ENCODE results near the gene PAXX.

The PAXX gene

DNA sequence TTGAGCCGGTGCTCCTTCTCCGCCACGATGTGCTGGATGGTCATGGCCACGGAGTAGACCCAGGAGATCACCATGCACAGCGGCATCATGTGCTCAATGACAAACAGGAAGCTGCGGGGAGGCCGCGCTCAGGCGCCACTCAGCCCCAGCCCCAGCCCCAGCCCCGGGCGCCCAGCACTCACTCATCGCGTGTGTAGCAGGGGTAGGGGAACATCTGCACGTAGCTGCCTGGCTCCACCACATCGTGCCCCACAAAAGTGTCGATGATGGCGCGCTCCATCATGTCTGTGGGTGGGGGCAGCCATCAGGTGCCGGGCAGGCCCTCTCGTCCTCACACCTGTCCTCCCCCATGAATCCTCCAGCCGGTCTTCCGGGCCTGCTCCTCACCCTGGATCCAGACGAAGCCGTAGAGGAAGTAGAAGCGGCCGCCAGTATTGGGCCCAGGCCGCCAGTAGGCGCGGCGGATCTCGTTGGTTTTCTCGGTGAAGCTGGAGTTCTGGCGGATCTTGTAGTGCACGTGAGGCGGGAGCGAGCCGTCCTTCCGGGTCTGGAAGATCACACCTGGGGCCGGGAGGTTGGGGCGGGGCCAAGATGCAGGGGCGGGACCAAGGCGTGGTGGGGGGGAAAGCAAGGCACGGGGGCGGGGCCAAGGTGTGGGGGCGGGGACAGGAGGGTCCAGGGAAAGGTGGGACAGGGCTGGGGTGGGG lies 25.7 kb downstream of the PAXX start:
- Mint-ChIP-seq H3K9me3 (no peaks in the 10 kb centered on the region), H3K4me3 (no peak overlapping the region), H3K27me3 (no peaks in the 10 kb centered on the region), H3K4me1 (peaks cover 5% of the 10 kb centered on the region), H3K36me3 (ENCODE audit: insufficient read depth) (peaks cover 2% of the 10 kb centered on the region), H3K27ac (ENCODE audit: low read depth) (no peak overlapping the region)
- ATAC-seq (replicated peaks; ENCODE audit: extremely low read depth, poor library complexity, severe bottlenecking) (no peak), DNase-seq (ENCODE audit: low spot score in 2 of 2) (no peak)

DNA sequence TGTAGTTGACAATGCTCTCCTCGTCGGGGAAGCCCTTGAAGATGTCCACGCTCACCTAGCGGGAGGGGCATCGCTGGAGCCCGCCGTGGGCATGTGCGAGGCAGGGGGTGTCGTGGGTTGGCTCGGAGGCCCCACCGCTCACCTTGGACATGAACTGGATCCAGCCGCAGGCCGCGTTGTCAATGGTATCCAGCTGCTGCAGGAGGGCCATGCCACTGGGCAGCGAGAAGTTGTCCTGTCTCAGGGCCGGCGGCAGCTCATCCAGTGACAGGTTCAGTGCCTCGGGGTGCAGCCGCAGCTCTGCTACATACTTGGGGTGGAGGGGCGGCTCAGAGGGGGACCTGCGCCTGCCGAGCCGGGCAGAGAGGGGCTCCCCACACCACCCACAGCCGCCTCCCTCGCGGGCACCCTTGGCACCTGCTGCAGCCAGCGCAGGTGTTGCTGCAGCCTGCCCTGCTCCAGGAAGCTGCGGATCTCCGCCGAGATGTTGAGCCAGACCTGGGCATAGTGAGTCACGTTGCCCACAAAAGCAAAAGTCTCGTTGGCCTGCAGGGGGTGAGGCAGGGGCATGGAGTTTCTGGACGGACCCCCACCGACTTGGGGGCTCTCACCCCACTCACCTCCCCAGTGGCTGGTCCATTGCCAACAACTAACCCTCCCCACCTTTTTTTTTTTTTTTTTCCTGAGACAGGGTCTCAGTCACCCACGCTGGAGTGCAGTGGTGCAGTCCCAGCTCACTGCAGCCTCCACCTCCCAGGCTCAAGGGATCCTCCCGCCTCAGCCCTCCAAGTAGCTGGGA lies 26.7 kb downstream of the PAXX start:
- DNase-seq (ENCODE audit: low spot score in 2 of 2) (no peak), ATAC-seq (replicated peaks; ENCODE audit: extremely low read depth, poor library complexity, severe bottlenecking) (no peak)
- Mint-ChIP-seq H3K27me3 (no peaks in the 10 kb centered on the region), H3K36me3 (ENCODE audit: insufficient read depth) (peaks cover 5% of the 10 kb centered on the region), H3K4me1 (peaks cover 5% of the 10 kb centered on the region), H3K27ac (ENCODE audit: low read depth) (no peak overlapping the region), H3K4me3 (no peak overlapping the region), H3K9me3 (no peaks in the 10 kb centered on the region)

DNA sequence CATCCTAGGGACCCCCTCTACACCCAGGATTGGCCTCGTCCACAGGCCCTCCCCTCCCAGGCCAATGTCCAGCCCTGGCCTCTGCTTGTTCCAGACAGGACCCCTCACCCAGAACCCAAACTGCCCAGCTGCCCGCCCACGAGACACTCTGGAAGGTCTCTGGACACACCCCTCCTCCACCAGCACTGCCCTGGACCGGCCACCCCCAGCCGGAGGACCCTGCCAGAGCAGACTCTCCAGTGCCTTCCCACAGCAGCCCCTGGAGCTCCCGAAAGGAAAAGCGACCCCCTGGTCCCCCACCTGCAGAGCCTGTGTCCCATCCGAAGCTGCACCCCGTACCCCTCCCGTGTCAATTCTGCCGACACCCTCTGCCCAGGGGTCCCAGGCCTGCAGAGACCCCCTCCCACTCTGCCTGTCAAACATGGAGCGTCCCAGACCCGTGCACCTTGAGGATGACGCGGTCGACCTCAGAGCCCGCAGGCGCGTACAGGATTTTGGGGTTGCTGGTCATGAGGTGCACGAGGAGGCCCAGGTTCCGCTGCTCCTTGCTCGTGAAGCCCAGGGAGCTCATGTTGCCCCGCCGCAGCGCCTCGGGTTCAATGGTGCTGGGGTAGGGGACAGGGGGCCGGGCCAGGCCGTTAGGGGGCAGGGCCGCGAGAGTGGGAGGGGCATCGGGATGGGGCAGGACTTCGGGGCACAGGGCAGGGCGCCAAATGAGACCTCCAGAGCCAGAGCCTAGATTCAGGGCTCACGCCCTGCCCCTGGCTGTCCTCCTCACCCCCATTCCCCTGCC lies 27.9 kb downstream of the PAXX start:
- ATAC-seq (replicated peaks; ENCODE audit: extremely low read depth, poor library complexity, severe bottlenecking) (no peak), DNase-seq (ENCODE audit: low spot score in 2 of 2) (no peak)
- H3K36me3 Mint-ChIP-seq (ENCODE audit: insufficient read depth) = peaks cover 6% of the 10 kb centered on the region
- H3K4me3 Mint-ChIP-seq = no peak overlapping the region
- no peaks in the 10 kb centered on the region for H3K9me3 Mint-ChIP-seq
- H3K27me3 Mint-ChIP-seq = no peaks in the 10 kb centered on the region
- H3K4me1 Mint-ChIP-seq = peaks cover 5% of the 10 kb centered on the region
- no peak overlapping the region for H3K27ac Mint-ChIP-seq (ENCODE audit: low read depth)

DNA sequence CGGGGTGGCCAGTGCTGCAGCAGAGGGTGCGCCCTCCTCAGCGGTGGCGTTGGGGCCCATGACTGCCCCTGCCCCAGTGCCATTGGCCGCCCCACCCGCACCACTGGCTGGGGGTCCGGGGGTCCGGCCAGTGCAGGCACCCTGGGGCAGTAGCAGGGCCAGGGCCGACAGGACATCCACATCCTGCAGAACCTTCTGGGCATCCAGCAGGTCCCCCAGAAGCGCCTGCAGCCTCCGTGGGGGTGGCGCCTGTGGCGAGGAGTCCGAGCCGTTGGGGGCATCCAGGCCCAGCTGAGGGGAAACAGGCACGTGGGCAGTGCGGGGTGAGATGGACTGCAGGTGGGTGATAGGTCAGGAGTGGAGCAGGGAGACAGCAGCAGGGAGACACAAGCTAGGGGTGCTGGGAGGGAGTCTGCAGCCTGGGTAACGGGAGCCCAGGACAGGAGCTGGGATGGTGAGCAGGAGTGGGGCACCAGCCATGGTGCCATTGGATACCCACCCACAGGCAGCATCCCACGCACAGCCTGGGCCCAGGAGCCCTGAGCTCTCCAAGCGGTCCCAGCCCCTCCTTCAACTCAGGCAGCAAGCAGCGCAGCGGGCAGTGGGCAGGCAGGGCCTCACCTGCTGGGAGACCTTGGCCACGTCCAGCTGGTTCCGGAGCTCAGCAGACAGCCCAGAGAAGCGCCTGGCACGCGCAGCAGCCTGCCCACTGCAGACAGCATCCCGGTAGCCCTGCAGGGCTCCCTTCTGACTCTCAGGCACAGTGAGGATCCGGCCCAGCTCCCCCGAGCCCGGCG lies 28.7 kb downstream of the PAXX start:
- no peak for DNase-seq (ENCODE audit: low spot score in 2 of 2)
- Mint-ChIP-seq H3K4me3 (no peak overlapping the region), H3K4me1 (peaks cover 9% of the 10 kb centered on the region), H3K9me3 (no peaks in the 10 kb centered on the region), H3K36me3 (ENCODE audit: insufficient read depth) (peaks cover 6% of the 10 kb centered on the region), H3K27me3 (no peaks in the 10 kb centered on the region), H3K27ac (ENCODE audit: low read depth) (no peak overlapping the region)
- ATAC-seq (replicated peaks; ENCODE audit: extremely low read depth, poor library complexity, severe bottlenecking) = no peak

DNA sequence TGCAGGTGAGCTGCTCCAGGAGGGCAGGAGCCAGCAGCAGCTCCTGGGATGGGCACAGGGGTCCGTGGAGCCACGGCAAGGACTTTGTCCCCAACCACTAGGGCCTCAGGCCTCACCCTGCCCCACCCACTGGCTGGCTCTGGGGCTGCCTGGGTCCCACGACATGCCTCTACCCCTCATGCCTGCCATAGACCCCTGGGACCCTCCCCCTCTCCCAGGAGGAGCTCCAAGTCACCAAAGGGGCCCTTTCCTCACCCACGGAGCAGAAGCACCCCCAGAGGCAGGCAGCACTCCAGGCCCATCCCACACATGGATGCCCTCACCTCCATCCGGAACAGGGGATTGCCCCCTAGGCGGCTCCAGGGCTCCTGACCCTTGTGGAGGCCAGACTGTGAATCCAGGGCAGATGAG lies 29.4 kb downstream of the PAXX start:
- H3K27ac Mint-ChIP-seq (ENCODE audit: low read depth) = no peak overlapping the region
- H3K27me3 Mint-ChIP-seq = no peaks in the 10 kb centered on the region
- ATAC-seq (replicated peaks; ENCODE audit: extremely low read depth, poor library complexity, severe bottlenecking) = no peak
- H3K9me3 Mint-ChIP-seq = no peaks in the 10 kb centered on the region
- peaks cover 6% of the 10 kb centered on the region for H3K36me3 Mint-ChIP-seq (ENCODE audit: insufficient read depth)
- peaks cover 15% of the 10 kb centered on the region for H3K4me1 Mint-ChIP-seq
- no peak for DNase-seq (ENCODE audit: low spot score in 2 of 2)
- no peak overlapping the region for H3K4me3 Mint-ChIP-seq

DNA sequence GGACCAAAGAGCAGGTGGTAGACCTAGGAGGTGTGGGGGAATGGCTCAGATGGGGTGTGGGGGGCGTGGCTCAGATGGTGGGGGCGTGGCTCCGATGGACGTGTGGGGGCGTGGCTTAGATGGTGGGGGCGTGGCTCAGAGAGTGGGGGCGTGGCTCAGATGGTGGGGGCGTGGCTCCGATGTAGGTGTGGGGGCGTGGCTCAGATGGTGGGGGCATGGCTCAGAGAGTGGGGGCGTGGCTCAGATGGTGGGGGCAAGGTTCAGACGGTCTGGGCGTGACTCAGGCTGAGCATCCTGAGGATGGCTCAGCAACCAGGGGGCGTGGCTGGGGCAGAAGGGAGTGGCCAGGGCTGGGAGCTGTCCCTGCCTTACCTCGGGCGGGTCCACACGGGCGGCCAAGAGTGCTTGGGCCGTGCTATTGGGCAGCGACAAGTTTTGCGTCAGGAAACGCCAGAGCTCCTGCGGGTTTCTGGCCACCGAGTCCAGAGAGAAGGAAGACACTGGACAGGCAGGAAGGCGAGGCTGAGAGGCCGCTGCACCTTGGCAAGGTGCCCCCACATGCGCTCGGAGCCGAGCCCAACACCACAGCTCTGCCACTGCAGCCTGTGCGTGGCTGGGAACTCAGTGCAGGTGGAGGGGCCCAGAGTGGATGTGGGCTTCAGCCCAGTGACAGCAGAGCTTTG lies 29.9 kb downstream of the PAXX start:
- Mint-ChIP-seq H3K4me3 (no peak overlapping the region), H3K36me3 (ENCODE audit: insufficient read depth) (peaks cover 6% of the 10 kb centered on the region), H3K27me3 (no peaks in the 10 kb centered on the region), H3K9me3 (no peaks in the 10 kb centered on the region), H3K4me1 (peaks cover 18% of the 10 kb centered on the region), H3K27ac (ENCODE audit: low read depth) (no peak overlapping the region)
- DNase-seq (ENCODE audit: low spot score in 2 of 2) (peak; percentile 45 to 58), ATAC-seq (replicated peaks; ENCODE audit: extremely low read depth, poor library complexity, severe bottlenecking) (peak; percentile 64)

DNA sequence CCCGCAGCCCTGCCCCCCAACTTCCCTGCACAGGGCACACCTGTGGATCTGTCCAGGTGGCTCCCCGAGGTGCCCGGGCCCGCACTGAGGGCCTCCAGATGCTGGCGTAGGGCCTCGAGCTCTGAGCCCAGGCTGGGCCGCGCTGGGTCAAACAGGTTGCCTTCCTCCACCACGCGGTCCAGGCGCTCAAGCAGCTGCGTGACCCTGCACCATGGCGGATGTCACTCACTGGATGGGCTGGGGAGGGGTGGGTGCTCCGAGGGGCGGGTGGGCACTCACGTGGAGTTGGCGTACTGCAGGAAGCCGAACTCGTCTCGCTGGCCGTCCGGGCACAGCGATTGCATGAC lies 30.4 kb downstream of the PAXX start:
- H3K27me3 Mint-ChIP-seq = no peaks in the 10 kb centered on the region
- ATAC-seq (replicated peaks; ENCODE audit: extremely low read depth, poor library complexity, severe bottlenecking) = no peak
- H3K9me3 Mint-ChIP-seq = no peaks in the 10 kb centered on the region

DNA sequence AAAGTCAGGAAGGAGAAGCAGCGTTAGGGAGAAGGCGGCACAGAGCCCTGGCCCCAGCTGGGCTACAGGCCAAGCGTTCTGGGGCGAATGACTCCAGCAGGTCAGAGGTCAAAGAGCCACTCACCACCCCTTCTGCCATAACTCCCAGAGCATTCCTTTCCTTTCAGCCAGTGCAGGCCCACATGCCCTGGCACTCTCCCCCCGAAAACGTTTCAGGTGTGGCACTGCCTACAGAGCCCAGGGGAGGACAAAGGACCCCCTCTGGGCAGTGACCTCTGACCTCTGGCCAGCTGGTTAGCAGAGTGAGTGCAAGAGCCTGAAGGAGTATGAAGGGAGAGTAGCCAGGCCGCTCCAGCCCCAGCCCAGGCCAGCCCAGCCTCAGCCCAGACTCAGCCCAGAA lies 30.9 kb downstream of the PAXX start:
- no peak overlapping the region for H3K27ac Mint-ChIP-seq (ENCODE audit: low read depth)
- H3K4me3 Mint-ChIP-seq = no peak overlapping the region
- no peak for ATAC-seq (replicated peaks; ENCODE audit: extremely low read depth, poor library complexity, severe bottlenecking)
- peaks cover 18% of the 10 kb centered on the region for H3K4me1 Mint-ChIP-seq
- H3K27me3 Mint-ChIP-seq = no peaks in the 10 kb centered on the region
- H3K9me3 Mint-ChIP-seq = no peaks in the 10 kb centered on the region
- H3K36me3 Mint-ChIP-seq (ENCODE audit: insufficient read depth) = peaks cover 6% of the 10 kb centered on the region
- no peak for DNase-seq (ENCODE audit: low spot score in 2 of 2)

More for the DNA sequence above, 30.4 kb downstream of the PAXX start:
- Mint-ChIP-seq H3K4me1 (peaks cover 18% of the 10 kb centered on the region), H3K27ac (ENCODE audit: low read depth) (no peak overlapping the region), H3K36me3 (ENCODE audit: insufficient read depth) (peaks cover 6% of the 10 kb centered on the region), H3K4me3 (no peak overlapping the region)
- DNase-seq (ENCODE audit: low spot score in 2 of 2) = no peak

DNA sequence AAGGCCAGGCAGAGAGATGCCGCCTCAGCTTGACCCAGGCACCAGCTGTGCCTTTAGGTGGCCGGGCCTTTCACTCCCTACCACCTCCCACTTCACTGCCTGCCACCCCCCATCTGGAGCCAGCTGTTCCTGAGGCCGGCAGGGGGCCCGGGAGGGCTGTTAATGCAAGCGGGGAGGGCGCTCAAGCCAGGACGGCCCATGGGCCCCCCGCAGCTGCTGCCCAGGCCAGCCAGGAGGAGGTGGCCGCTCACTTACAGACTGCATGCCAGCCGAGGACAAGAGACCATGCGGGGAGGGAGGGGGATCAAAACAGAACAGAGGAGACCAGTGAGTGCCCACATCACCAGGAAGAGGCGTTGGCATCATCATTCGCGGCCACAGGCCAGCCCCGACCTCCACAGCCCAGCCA lies 31.4 kb downstream of the PAXX start:
- H3K4me1 Mint-ChIP-seq = peaks cover 18% of the 10 kb centered on the region
- no peaks in the 10 kb centered on the region for H3K27me3 Mint-ChIP-seq
- H3K9me3 Mint-ChIP-seq = no peaks in the 10 kb centered on the region
- no peak overlapping the region for H3K4me3 Mint-ChIP-seq
- H3K27ac Mint-ChIP-seq (ENCODE audit: low read depth) = no peak overlapping the region
- ATAC-seq (replicated peaks; ENCODE audit: extremely low read depth, poor library complexity, severe bottlenecking) (no peak), DNase-seq (ENCODE audit: low spot score in 2 of 2) (no peak)
- H3K36me3 Mint-ChIP-seq (ENCODE audit: insufficient read depth) = peaks cover 8% of the 10 kb centered on the region

DNA sequence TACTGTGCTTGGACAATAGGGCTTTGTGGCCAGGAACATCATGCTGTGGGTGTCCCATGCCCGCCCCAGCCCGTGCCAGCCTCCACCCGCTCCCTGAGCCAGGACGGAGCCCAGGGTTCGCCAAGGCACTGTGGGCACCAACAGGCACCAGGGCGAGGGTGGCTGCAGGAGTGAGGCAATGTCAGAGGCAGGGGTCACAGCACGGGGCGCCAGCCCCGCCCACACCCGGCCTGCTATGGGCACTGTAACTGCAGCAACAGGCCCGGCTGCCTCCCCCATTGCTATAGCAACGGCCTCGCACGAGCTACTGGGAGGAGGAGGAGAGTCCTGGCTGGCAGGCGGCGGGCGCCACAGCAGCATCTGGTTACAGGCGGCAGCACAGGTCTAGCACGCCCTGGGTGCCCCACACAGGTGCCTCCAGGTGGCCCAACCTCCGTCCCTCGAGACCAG lies 33.3 kb downstream of the PAXX start:
- H3K4me3 Mint-ChIP-seq = no peak overlapping the region
- DNase-seq (ENCODE audit: low spot score in 2 of 2) = no peak
- peaks cover 31% of the 10 kb centered on the region for H3K4me1 Mint-ChIP-seq
- no peaks in the 10 kb centered on the region for H3K9me3 Mint-ChIP-seq
- no peak overlapping the region for H3K27ac Mint-ChIP-seq (ENCODE audit: low read depth)
- no peaks in the 10 kb centered on the region for H3K27me3 Mint-ChIP-seq
- no peak for ATAC-seq (replicated peaks; ENCODE audit: extremely low read depth, poor library complexity, severe bottlenecking)
- H3K36me3 Mint-ChIP-seq (ENCODE audit: insufficient read depth) = peaks cover 14% of the 10 kb centered on the region

DNA sequence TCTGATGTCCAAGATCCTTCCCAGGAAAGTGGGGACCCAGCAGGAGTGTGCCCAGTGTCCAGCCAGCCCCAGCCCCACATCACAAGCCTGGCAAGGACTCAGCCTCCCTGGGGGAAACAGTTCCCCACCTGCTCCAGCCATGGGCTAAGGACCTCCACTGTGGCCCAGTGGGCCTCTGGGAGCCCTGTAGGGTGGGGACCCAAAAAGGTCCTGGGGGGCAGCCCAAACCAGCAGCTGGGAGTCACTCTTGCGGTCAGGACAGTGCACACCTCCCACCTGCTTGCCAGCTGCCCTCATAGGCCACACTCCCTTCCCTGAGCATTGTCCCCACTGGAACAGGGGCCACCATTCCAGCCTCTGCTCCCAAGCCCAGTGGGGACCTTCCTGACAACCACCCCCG lies 34.2 kb downstream of the PAXX start:
- DNase-seq (ENCODE audit: low spot score in 2 of 2) (no peak), ATAC-seq (replicated peaks; ENCODE audit: extremely low read depth, poor library complexity, severe bottlenecking) (no peak)
- H3K4me1 Mint-ChIP-seq = peaks cover 36% of the 10 kb centered on the region
- H3K36me3 Mint-ChIP-seq (ENCODE audit: insufficient read depth) = peaks cover 16% of the 10 kb centered on the region
- H3K4me3 Mint-ChIP-seq = peak overlapping the region; percentile 86
- peak overlapping the region; percentile 90 for H3K27ac Mint-ChIP-seq (ENCODE audit: low read depth)
- no peaks in the 10 kb centered on the region for H3K27me3 Mint-ChIP-seq
- no peaks in the 10 kb centered on the region for H3K9me3 Mint-ChIP-seq

DNA sequence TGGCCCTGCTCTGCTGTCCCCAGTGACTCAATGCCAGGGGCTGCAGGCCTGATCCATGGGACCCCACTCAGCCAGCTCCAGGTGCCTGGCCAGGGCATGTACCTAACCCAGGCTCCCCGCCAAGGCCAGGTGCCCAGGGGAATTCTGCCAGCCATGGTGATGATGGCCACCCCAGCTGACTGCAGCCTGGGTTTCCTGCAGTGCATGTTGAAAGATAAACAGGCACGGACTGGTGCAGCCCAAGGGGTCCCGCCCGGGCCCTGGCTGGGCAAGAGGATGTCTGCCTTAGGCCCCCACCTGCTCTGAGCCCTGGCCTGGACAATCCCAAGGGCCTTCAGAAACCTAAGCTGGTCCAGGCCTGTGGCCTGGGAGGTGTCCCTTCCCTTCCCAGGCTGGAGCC lies 34.6 kb downstream of the PAXX start:
- peaks cover 17% of the 10 kb centered on the region for H3K36me3 Mint-ChIP-seq (ENCODE audit: insufficient read depth)
- no peaks in the 10 kb centered on the region for H3K27me3 Mint-ChIP-seq
- DNase-seq (ENCODE audit: low spot score in 2 of 2) = no peak
- H3K4me3 Mint-ChIP-seq = peak overlapping the region; percentile 86
- peaks cover 38% of the 10 kb centered on the region for H3K4me1 Mint-ChIP-seq
- ATAC-seq (replicated peaks; ENCODE audit: extremely low read depth, poor library complexity, severe bottlenecking) = no peak
- peak overlapping the region; percentile 90 for H3K27ac Mint-ChIP-seq (ENCODE audit: low read depth)
- no peaks in the 10 kb centered on the region for H3K9me3 Mint-ChIP-seq
